Effector memory CD8-positive, alpha-beta T cell (primary cell): ENCODE data around the gene ODC1.
A peak's percentile ranks its signal among the peaks of the same experiment; 100 is the strongest.

Experiments
- ATAC-seq: fragments of 150-1000 bp; cut with Tn5 transposase; replicated peaks from 2 replicates; pipeline ENCODE4 v1.10.0; 2021; ENCODE audit warnings: mild to moderate bottlenecking, moderate library complexity
- DNase-seq, 3 experiments: peaks; one replicate each; pipeline ENCODE4 v3.0.0; 2021
- H3K27ac Mint-ChIP-seq, 2 donors: one replicate each; pipeline ENCODE4 v1.8.0; 2022; ENCODE audit warnings: mild to moderate bottlenecking in 2 of 2, mixed read lengths in 2 of 2, moderate library complexity in 2 of 2
- H3K27me3 Mint-ChIP-seq, 2 donors: one replicate each; pipeline ENCODE4 v1.8.0; 2022; ENCODE audit warnings: mixed read lengths in 2 of 2
- H3K36me3 Mint-ChIP-seq: one replicate; pipeline ENCODE4 v1.8.0; 2022; ENCODE audit warnings: mild to moderate bottlenecking, moderate library complexity, mixed read lengths; ENCODE audit not compliant: insufficient read depth
- H3K4me1 Mint-ChIP-seq, 2 donors: one replicate each; pipeline ENCODE4 v1.8.0; 2022; ENCODE audit warnings: low read depth in 2 of 2, mixed read lengths in 2 of 2
- H3K4me3 Mint-ChIP-seq, 2 donors: one replicate each; pipeline ENCODE4 v1.8.0; 2022; ENCODE audit warnings: mild to moderate bottlenecking in 2 of 2, mixed read lengths in 2 of 2, moderate library complexity in 2 of 2
- H3K9me3 Mint-ChIP-seq, 2 donors: one replicate each; pipeline ENCODE4 v1.8.0; 2022; ENCODE audit warnings: mixed read lengths in 2 of 2

The ODC1 gene

GRCh38 chr2:10422732-10423399, 25.3 kb downstream of the ODC1 start:
- H3K27ac Mint-ChIP-seq: no peak overlapping the region
- ATAC-seq (no peak), DNase-seq (no peak)
- no peaks in the 10 kb centered on the region for H3K4me1 Mint-ChIP-seq
- no peak overlapping the region for H3K4me3 Mint-ChIP-seq
- no peaks in the 10 kb centered on the region for H3K27me3 Mint-ChIP-seq
- no peaks in the 10 kb centered on the region for H3K9me3 Mint-ChIP-seq
- peaks cover 31% of the 10 kb centered on the region for H3K36me3 Mint-ChIP-seq

GRCh38 chr2:10422251-10422650, 25.9 kb downstream of the ODC1 start:
- H3K4me1 Mint-ChIP-seq: peaks cover 2 to 3% of the 10 kb centered on the region in 2 donors
- H3K27ac Mint-ChIP-seq: no peak overlapping the region
- no peaks in the 10 kb centered on the region for H3K27me3 Mint-ChIP-seq
- H3K36me3 Mint-ChIP-seq: peaks cover 35% of the 10 kb centered on the region
- no peaks in the 10 kb centered on the region for H3K9me3 Mint-ChIP-seq
- ATAC-seq (no peak), DNase-seq (no peak)
- H3K4me3 Mint-ChIP-seq: no peak overlapping the region

GRCh38 chr2:10419553-10420257, 28.4 kb downstream of the ODC1 start:
- H3K4me1 Mint-ChIP-seq: peaks cover 3 to 5% of the 10 kb centered on the region in 2 donors
- H3K36me3 Mint-ChIP-seq: peaks cover 32% of the 10 kb centered on the region
- H3K27me3 Mint-ChIP-seq: no peaks in the 10 kb centered on the region
- H3K9me3 Mint-ChIP-seq: no peaks in the 10 kb centered on the region
- ATAC-seq (no peak), DNase-seq (no peak)
- H3K27ac Mint-ChIP-seq: no peak overlapping the region
- no peak overlapping the region for H3K4me3 Mint-ChIP-seq

GRCh38 chr2:10417551-10418335, 30.4 kb downstream of the ODC1 start:
- Mint-ChIP-seq H3K27me3 (no peaks in the 10 kb centered on the region), H3K4me3 (no peak overlapping the region), H3K4me1 (peaks cover 3 to 5% of the 10 kb centered on the region in 2 donors), H3K36me3 (peaks cover 30% of the 10 kb centered on the region), H3K27ac (peak overlapping the region in 1 of 2 donors; percentile 44), H3K9me3 (no peaks in the 10 kb centered on the region)
- no peak for DNase-seq
- ATAC-seq: no peak

GRCh38 chr2:10415640-10416039, 32.5 kb downstream of the ODC1 start:
- ATAC-seq: no peak
- Mint-ChIP-seq H3K27me3 (no peaks in the 10 kb centered on the region), H3K36me3 (peaks cover 17% of the 10 kb centered on the region), H3K9me3 (no peaks in the 10 kb centered on the region), H3K4me3 (no peak overlapping the region), H3K4me1 (peaks cover 3 to 9% of the 10 kb centered on the region in 2 donors), H3K27ac (no peak overlapping the region)
- no peak for DNase-seq

GRCh38 chr2:10415048-10415447, 33.1 kb downstream of the ODC1 start:
- H3K36me3 Mint-ChIP-seq: peaks cover 21% of the 10 kb centered on the region
- DNase-seq (no peak), ATAC-seq (no peak)
- H3K4me1 Mint-ChIP-seq: peaks cover 3 to 9% of the 10 kb centered on the region in 2 donors
- no peaks in the 10 kb centered on the region for H3K9me3 Mint-ChIP-seq
- no peaks in the 10 kb centered on the region for H3K27me3 Mint-ChIP-seq
- H3K4me3 Mint-ChIP-seq: no peak overlapping the region
- no peak overlapping the region for H3K27ac Mint-ChIP-seq

GRCh38 chr2:10414591-10414990, 33.5 kb downstream of the ODC1 start:
- Mint-ChIP-seq H3K9me3 (no peaks in the 10 kb centered on the region), H3K4me3 (no peak overlapping the region), H3K27me3 (no peaks in the 10 kb centered on the region), H3K36me3 (peaks cover 21% of the 10 kb centered on the region), H3K4me1 (peaks cover 3 to 9% of the 10 kb centered on the region in 2 donors), H3K27ac (no peak overlapping the region)
- DNase-seq: no peak
- ATAC-seq: no peak

GRCh38 chr2:10413991-10414451, 34.1 kb downstream of the ODC1 start:
- DNase-seq: no peak
- no peak for ATAC-seq
- no peaks in the 10 kb centered on the region for H3K9me3 Mint-ChIP-seq
- no peak overlapping the region for H3K27ac Mint-ChIP-seq
- peaks cover 6 to 11% of the 10 kb centered on the region in 2 donors for H3K4me1 Mint-ChIP-seq
- H3K36me3 Mint-ChIP-seq: peaks cover 21% of the 10 kb centered on the region
- H3K4me3 Mint-ChIP-seq: no peak overlapping the region
- no peaks in the 10 kb centered on the region for H3K27me3 Mint-ChIP-seq

GRCh38 chr2:10413503-10413902, 34.6 kb downstream of the ODC1 start:
- Mint-ChIP-seq H3K4me3 (no peak overlapping the region), H3K4me1 (peaks cover 11 to 16% of the 10 kb centered on the region in 2 donors), H3K27ac (no peak overlapping the region), H3K27me3 (no peaks in the 10 kb centered on the region), H3K36me3 (peaks cover 17% of the 10 kb centered on the region), H3K9me3 (no peaks in the 10 kb centered on the region)
- DNase-seq: no peak
- no peak for ATAC-seq

- Mint-ChIP-seq H3K4me3 (no peak overlapping the region), H3K9me3 (no peaks in the 10 kb centered on the region), H3K27me3 (no peaks in the 10 kb centered on the region), H3K27ac (no peak overlapping the region), H3K4me1 (peaks cover 21 to 26% of the 10 kb centered on the region in 2 donors), H3K36me3 (peaks cover 16% of the 10 kb centered on the region)
- DNase-seq (no peak), ATAC-seq (no peak)
Observed at GRCh38 chr2:10412380-10412779, 35.7 kb downstream of the ODC1 start.

- no peaks in the 10 kb centered on the region for H3K9me3 Mint-ChIP-seq
- DNase-seq: no peak
- H3K36me3 Mint-ChIP-seq: peaks cover 18% of the 10 kb centered on the region
- H3K27me3 Mint-ChIP-seq: no peaks in the 10 kb centered on the region
- H3K4me1 Mint-ChIP-seq: peaks cover 27 to 33% of the 10 kb centered on the region in 2 donors
- no peak for ATAC-seq
- H3K4me3 Mint-ChIP-seq: no peak overlapping the region
- H3K27ac Mint-ChIP-seq: no peak overlapping the region
Observed at GRCh38 chr2:10411557-10411956, 36.6 kb downstream of the ODC1 start.

GRCh38 chr2:10410823-10411437, 37.2 kb downstream of the ODC1 start:
- Mint-ChIP-seq H3K4me1 (peaks cover 27 to 33% of the 10 kb centered on the region in 2 donors), H3K36me3 (peaks cover 18% of the 10 kb centered on the region), H3K27me3 (no peaks in the 10 kb centered on the region), H3K9me3 (no peaks in the 10 kb centered on the region), H3K4me3 (no peak overlapping the region), H3K27ac (no peak overlapping the region)
- no peak for ATAC-seq
- DNase-seq: no peak
